CD4-positive, alpha-beta T cell (primary cell): ENCODE results near the gene KLF17. TPM values are rescaled to one million over a fixed set of nuclear protein-coding genes. Genes with fewer than 3 reads are reported as not detected.

Experiments used
- ATAC-seq: fragments of 200-7000 bp; cut with Tn5 transposase; one replicate; pipeline ENCODE4 v1.10.0; 2022; ENCODE audit warnings: mild to moderate bottlenecking; ENCODE audit not compliant: poor library complexity
- CTCF ChIA-PET: fragments of 350-600 bp; sonication (Branson Sonifier 250); formaldehyde crosslinking; loops from one replicate; lab custom pipeline; 2021; ENCODE audit warnings: antibody characterized with exemption, inconsistent platforms; lab: Charles Lee
- POLR2A ChIA-PET: fragments of 350-600 bp; sonication (Branson Sonifier 250); formaldehyde crosslinking; loops from one replicate; lab custom pipeline; 2021; ENCODE audit warnings: antibody characterized with exemption, inconsistent platforms; lab: Charles Lee
- DNase-seq, 14 experiments: peaks; one replicate each; pipeline ENCODE4 v3.0.0-alpha.2; 2013 to 2020; ENCODE audit warnings: mixed read lengths in 2 of 14
- H3K27ac ChIP-seq, 2 donors: one replicate each; pipeline versions ENCODE4 v1.5.1 to v1.7.0; 2013; ENCODE audit warnings: low read length in 2 of 2, low read depth in 1 of 2, mild to moderate bottlenecking in 1 of 2
- H3K27me3 ChIP-seq, 2 experiments: 1 replicate in 1 of 2; 2 replicates in 1 of 2; pipeline versions ENCODE4 v1.6.1 to v1.7.0; 2013; ENCODE audit warnings: low read length in 2 of 2, control low read depth in 1 of 2, mild to moderate bottlenecking in 1 of 2, moderate library complexity in 1 of 2; ENCODE audit not compliant: insufficient read depth in 2 of 2, control insufficient read depth in 1 of 2
- H3K36me3 ChIP-seq: one replicate; pipeline ENCODE4 v1.6.1; 2013; ENCODE audit warnings: low read length, control low read depth; ENCODE audit not compliant: insufficient read depth
- H3K4me1 ChIP-seq: one replicate; pipeline ENCODE4 v1.6.1; 2013; ENCODE audit warnings: low read length, control low read depth; ENCODE audit not compliant: insufficient read depth
- H3K4me3 ChIP-seq: one replicate; pipeline ENCODE4 v1.5.1; 2013; ENCODE audit warnings: mild to moderate bottlenecking, low read length, moderate library complexity
- H3K9me3 ChIP-seq, 2 experiments: 1 replicate in 1 of 2; 2 replicates in 1 of 2; pipeline versions ENCODE4 v1.6.1 to v1.7.0; 2013; ENCODE audit warnings: low read length in 2 of 2, mild to moderate bottlenecking in 2 of 2, control low read depth in 1 of 2, moderate library complexity in 1 of 2; ENCODE audit not compliant: control insufficient read depth in 1 of 2, insufficient read depth in 1 of 2
- H3K27ac Mint-ChIP-seq: one replicate; pipeline ENCODE4 v1.8.0; 2020; ENCODE audit warnings: mixed read lengths
- H3K27me3 Mint-ChIP-seq: one replicate; pipeline ENCODE4 v1.8.0; 2021; ENCODE audit warnings: mixed read lengths
- H3K36me3 Mint-ChIP-seq: one replicate; pipeline ENCODE4 v1.8.0; 2021; ENCODE audit warnings: low read depth, mixed read lengths
- H3K4me1 Mint-ChIP-seq: one replicate; pipeline ENCODE4 v1.8.0; 2021; ENCODE audit warnings: low read depth, mixed read lengths
- H3K4me3 Mint-ChIP-seq: one replicate; pipeline ENCODE4 v1.8.0; 2020; ENCODE audit warnings: mild to moderate bottlenecking, mixed read lengths
- H3K9me3 Mint-ChIP-seq: one replicate; pipeline ENCODE4 v1.8.0; 2020; ENCODE audit warnings: mixed read lengths
- CTCF ChIP-seq: fragments of 200-600 bp; IDR thresholded peaks from one replicate; pipeline ENCODE4 v1.8.0; 2022; ENCODE audit warnings: antibody characterized with exemption, mild to moderate bottlenecking
- intact Hi-C, 2 experiments: fragments of 100-400 bp; cut with DNase I in 1 of 2; cut with micrococcal nuclease in 1 of 2; formaldehyde crosslinking; loops; one replicate each; pipeline versions ENCODE4 v1.15.1 to v1.9.0; 2023 to 2025; cut with DNase I, micrococcal nuclease
- total RNA-seq, 174 experiments: library from RNA in 2 of 174; stranded (reverse) in 2 of 174; gene quantifications; one replicate each; pipeline ENCODE4 v1.2.3 and lab custom pipeline; 2021 to 2026

Gene KLF17
- total RNA-seq, 2 experiments from 2014 or later, result not detected

GRCh38 chr1:44089371-44090048 lies 29.1 kb upstream of the KLF17 start:
- no peak overlapping the region for H3K4me3 Mint-ChIP-seq
- CTCF ChIA-PET, result no interaction called here

GRCh38 chr1:44090429-44091252 lies 28.0 kb upstream of the KLF17 start:
- peaks cover 31% of the 10 kb centered on the region for H3K27me3 Mint-ChIP-seq
- Histone ChIP-seq H3K9me3 (no peaks in the 10 kb centered on the region), H3K4me3 (no peak overlapping the region), H3K27ac (no peak overlapping the region), H3K36me3 (no peaks in the 10 kb centered on the region), H3K27me3 (peaks cover 3 to 4% of the 10 kb centered on the region in 2 experiments), H3K4me1 (no peaks in the 10 kb centered on the region)
- DNase-seq (no peak), ATAC-seq (no peak)
- POLR2A ChIA-PET, result no interaction called here
- intact Hi-C loops, result no loop called here
- CTCF ChIA-PET, result interaction anchor here (0.8 kb wide), 1 partner anchor 17 kb away, joined by 3 read pairs; no protein-coding TSS in a partner anchor
- no peak overlapping the region for H3K4me3 Mint-ChIP-seq
- no peaks in the 10 kb centered on the region for H3K9me3 Mint-ChIP-seq
- no peak overlapping the region for H3K27ac Mint-ChIP-seq
- TF ChIP-seq CTCF, result no peak
- no peaks in the 10 kb centered on the region for H3K36me3 Mint-ChIP-seq
- H3K4me1 Mint-ChIP-seq, result no peaks in the 10 kb centered on the region

More at GRCh38 chr1:44089371-44090048, 29.1 kb upstream of the KLF17 start:
- no peak overlapping the region for H3K4me3 ChIP-seq
- H3K9me3 ChIP-seq, result no peaks in the 10 kb centered on the region
- intact Hi-C loops, result no loop called here
- no peak overlapping the region for H3K27ac ChIP-seq
- TF ChIP-seq CTCF, result no peak
- H3K4me1 ChIP-seq, result no peaks in the 10 kb centered on the region
- H3K27me3 Mint-ChIP-seq, result peaks cover 37% of the 10 kb centered on the region
- no peak for ATAC-seq
- H3K4me1 Mint-ChIP-seq, result no peaks in the 10 kb centered on the region
- POLR2A ChIA-PET, result no interaction called here
- H3K36me3 ChIP-seq, result no peaks in the 10 kb centered on the region
- peaks cover 3 to 9% of the 10 kb centered on the region in 2 experiments for H3K27me3 ChIP-seq
- H3K9me3 Mint-ChIP-seq, result no peaks in the 10 kb centered on the region
- H3K27ac Mint-ChIP-seq, result no peak overlapping the region
- no peak for DNase-seq
- H3K36me3 Mint-ChIP-seq, result no peaks in the 10 kb centered on the region

GRCh38 chr1:44094047-44094446 lies 24.6 kb upstream of the KLF17 start:
- intact Hi-C loops, result no loop called here
- CTCF ChIA-PET, result no interaction called here
- ATAC-seq, result no peak

More at GRCh38 chr1:44094047-44094446, 24.6 kb upstream of the KLF17 start:
- Histone ChIP-seq H3K27me3 (no peaks in the 10 kb centered on the region), H3K27ac (no peak overlapping the region), H3K9me3 (no peaks in the 10 kb centered on the region), H3K4me1 (no peaks in the 10 kb centered on the region), H3K36me3 (no peaks in the 10 kb centered on the region), H3K4me3 (no peak overlapping the region)
- Mint-ChIP-seq H3K27ac (no peak overlapping the region), H3K27me3 (peaks cover 8% of the 10 kb centered on the region), H3K4me1 (no peaks in the 10 kb centered on the region), H3K9me3 (no peaks in the 10 kb centered on the region), H3K36me3 (no peaks in the 10 kb centered on the region), H3K4me3 (no peak overlapping the region)
- POLR2A ChIA-PET, result no interaction called here
- DNase-seq, result no peak
- no peak for TF ChIP-seq CTCF
